GM12878 (cell line): ENCODE results near the gene GMCL2. TPM values are rescaled to one million over a fixed set of nuclear protein-coding genes. Genes with fewer than 3 reads are reported as not detected.

Experiments used
- E4F1 ChIP-seq: fragments of 450-650 bp; IDR thresholded peaks from 2 replicates; pipeline ENCODE4 v1.6.1; 2018; ENCODE audit warnings: borderline replicate concordance, mild to moderate bottlenecking; ENCODE audit not compliant: partially characterized antibody
- EZH2 ChIP-seq: IDR thresholded peaks from 2 replicates; pipeline ENCODE4 v1.6.1; 2012; ENCODE audit warnings: low read depth, mild to moderate bottlenecking, control low read depth, inconsistent platforms, low read length, borderline replicate concordance; ENCODE audit not compliant: control insufficient read depth
- GABPA ChIP-seq: IDR thresholded peaks from 2 replicates; pipeline ENCODE4 v1.6.1; 2014; ENCODE audit warnings: antibody characterized with exemption, low read depth, mild to moderate bottlenecking, inconsistent platforms
- HSF1 ChIP-seq: fragments of 150-350 bp; IDR thresholded peaks from 2 replicates; pipeline ENCODE4 v1.6.1; 2014; ENCODE audit warnings: mild to moderate bottlenecking, low read depth, low read length
- MYC ChIP-seq: IDR thresholded peaks from 2 replicates; pipeline ENCODE4 v1.6.1; 2011; ENCODE audit warnings: mild to moderate bottlenecking, low read length, moderate library complexity, inconsistent platforms; ENCODE audit not compliant: insufficient read depth, insufficient replicate concordance, insufficient read length, severe bottlenecking
- POU2F2 ChIP-seq: IDR thresholded peaks from 3 replicates; pipeline ENCODE4 v1.6.1; 2011; ENCODE audit warnings: low read depth, mild to moderate bottlenecking, low read length, borderline replicate concordance
- RAD51 ChIP-seq: fragments of 450-650 bp; IDR thresholded peaks from 2 replicates; pipeline ENCODE4 v1.6.1; 2016; ENCODE audit warnings: moderate library complexity, mild to moderate bottlenecking, inconsistent platforms
- RELB ChIP-seq: fragments of 450-650 bp; IDR thresholded peaks from 2 replicates; pipeline ENCODE4 v1.6.1; 2017; ENCODE audit warnings: low read depth, mild to moderate bottlenecking, moderate library complexity
- SP1 ChIP-seq: IDR thresholded peaks from one replicate; pipeline ENCODE4 v1.6.1; 2011; ENCODE audit warnings: low read depth, low read length
- SRF ChIP-seq, 2 experiments: IDR thresholded peaks; 2 replicates each; pipeline ENCODE4 v1.6.1; 2011; ENCODE audit warnings: low read depth in 2 of 2, low read length in 2 of 2, mild to moderate bottlenecking in 1 of 2, moderate library complexity in 1 of 2
- ZBTB11 ChIP-seq: fragments of 450-650 bp; formaldehyde crosslinking; IDR thresholded peaks from 2 replicates; pipeline ENCODE4 v1.5.0; 2022; ENCODE audit warnings: mild to moderate bottlenecking, missing genetic modification characterization
- ZNF687 ChIP-seq: fragments of 450-650 bp; IDR thresholded peaks from 2 replicates; pipeline ENCODE4 v1.6.1; 2017; ENCODE audit warnings: mild to moderate bottlenecking, moderate library complexity
- polyA plus RNA-seq, 11 experiments: library from polyadenylated mRNA; depleted of rRNA in 4 of 11; unstranded in 6 of 11; stranded (reverse) in 5 of 11; fragments of >200 nt; fragmentation: Nextera tagmentation in 4 of 11; fragmentation: Illumina TruSeq in 1 of 11; extraction: Ambion mirVana in 4 of 11; extraction: Trizol in 1 of 11; gene quantifications; 1 replicate in 1 of 11; 2 replicates in 10 of 11; pipeline versions ENCODE4 v1.2.1 to v1.2.3, GENCODE V29; 2011 to 2016; ENCODE audit warnings: inconsistent platforms in 2 of 11, missing spikeins in 2 of 11, low read depth in 1 of 11
- total RNA-seq, 4 experiments: library from RNA; depleted of rRNA in 3 of 4; stranded (reverse); fragments of >200 nt in 3 of 4; fragmentation: Illumina TruSeq in 1 of 4; extraction: Trizol in 1 of 4; gene quantifications; 2 replicates each; pipeline versions ENCODE4 v1.2.1 to v1.2.3, GENCODE V29; 2013 to 2021

Gene GMCL2
- total and polyA plus RNA-seq, 10 of the 15 experiments (the other 5 are each of a cell fraction or from before 2014, with no cell fraction given), result 0.07 TPM; not detected in 9

- peak; percentile 37 for TF ChIP-seq E4F1
- TF ChIP-seq RAD51, result no peak
- TF ChIP-seq HSF1, result no peak
- TF ChIP-seq GABPA, result peak; percentile 81
- no peak for TF ChIP-seq POU2F2
- 0 out of 4 replicates have a peak, but pooled peaks of 1 of the 2 experiments have one; percentile 47 for TF ChIP-seq SRF (IDR thresholded peaks at IDR 0.05; ENCODE audit: low read depth in 2 of 2, low read length in 2 of 2)
- TF ChIP-seq ZBTB11, result no peak
- TF ChIP-seq SP1, result peak; percentile 90
- peak; percentile 88 for TF ChIP-seq RELB
- peak; percentile 92 for TF ChIP-seq MYC
- no peak for TF ChIP-seq EZH2
- TF ChIP-seq ZNF687, result peak; percentile 61; the same call in 1 of the 2 replicates
Observed at GRCh38 chr5:178153530-178154340, 33.4 kb downstream of the GMCL2 start, which contains the start of gene NHP2 (continued).
